Astrocyte of the cerebellum (primary cell): ENCODE data around the gene YES1.
"Not testable (repeated sequence)": the region's sequence is repeated elsewhere in the genome, so short reads cannot be mapped to it uniquely, and the experiment has no call there.

Experiments
- DNase-seq: peaks from one replicate; pipeline ENCODE4 v3.0.0-alpha.2; 2011; ENCODE audit warnings: low read depth
- H3K4me3 ChIP-seq: 2 replicates; pipeline ENCODE4 v1.5.1; 2011; ENCODE audit warnings: mild to moderate bottlenecking, low read depth, low read length, moderate library complexity
- in situ Hi-C: cut with HindIII; loops from 2 replicates; pipeline ENCODE4 v1.10.0; 2017; ENCODE audit warnings: low sequenced_read_pairs
- TF ChIP-seq, protein P1 (sequence below): IDR thresholded peaks from 2 replicates; pipeline ENCODE4 v1.5.1; 2012; ENCODE audit warnings: low read length, low read depth, moderate library complexity, mild to moderate bottlenecking; ENCODE audit errors: missing control alignments

Gene YES1

DNA sequence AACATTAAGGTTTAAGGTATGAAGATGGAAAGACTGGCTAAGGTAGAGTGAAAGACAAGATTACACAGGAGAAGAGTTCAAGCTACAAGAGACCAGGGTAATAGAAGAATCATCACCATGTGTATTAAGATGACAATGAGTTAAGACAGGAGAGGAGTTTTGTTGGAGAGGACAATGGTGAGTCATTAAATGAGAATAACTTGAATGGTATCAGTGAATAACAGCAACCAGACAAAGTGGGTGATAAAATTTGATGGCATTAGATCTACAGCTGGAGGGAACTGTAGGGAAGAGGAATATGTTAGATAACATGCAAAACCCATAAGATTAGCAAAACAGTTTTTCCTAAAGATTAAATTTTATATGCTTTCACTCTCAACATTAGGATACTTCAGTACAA lies 80.9 kb downstream of the YES1 start:
- in situ Hi-C loops, result no loop called here
- H3K4me3 ChIP-seq, result no peak overlapping the region
- TF ChIP-seq, protein P1, sequence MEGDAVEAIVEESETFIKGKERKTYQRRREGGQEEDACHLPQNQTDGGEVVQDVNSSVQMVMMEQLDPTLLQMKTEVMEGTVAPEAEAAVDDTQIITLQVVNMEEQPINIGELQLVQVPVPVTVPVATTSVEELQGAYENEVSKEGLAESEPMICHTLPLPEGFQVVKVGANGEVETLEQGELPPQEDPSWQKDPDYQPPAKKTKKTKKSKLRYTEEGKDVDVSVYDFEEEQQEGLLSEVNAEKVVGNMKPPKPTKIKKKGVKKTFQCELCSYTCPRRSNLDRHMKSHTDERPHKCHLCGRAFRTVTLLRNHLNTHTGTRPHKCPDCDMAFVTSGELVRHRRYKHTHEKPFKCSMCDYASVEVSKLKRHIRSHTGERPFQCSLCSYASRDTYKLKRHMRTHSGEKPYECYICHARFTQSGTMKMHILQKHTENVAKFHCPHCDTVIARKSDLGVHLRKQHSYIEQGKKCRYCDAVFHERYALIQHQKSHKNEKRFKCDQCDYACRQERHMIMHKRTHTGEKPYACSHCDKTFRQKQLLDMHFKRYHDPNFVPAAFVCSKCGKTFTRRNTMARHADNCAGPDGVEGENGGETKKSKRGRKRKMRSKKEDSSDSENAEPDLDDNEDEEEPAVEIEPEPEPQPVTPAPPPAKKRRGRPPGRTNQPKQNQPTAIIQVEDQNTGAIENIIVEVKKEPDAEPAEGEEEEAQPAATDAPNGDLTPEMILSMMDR, result no peak
- DNase-seq, result no peak

DNA sequence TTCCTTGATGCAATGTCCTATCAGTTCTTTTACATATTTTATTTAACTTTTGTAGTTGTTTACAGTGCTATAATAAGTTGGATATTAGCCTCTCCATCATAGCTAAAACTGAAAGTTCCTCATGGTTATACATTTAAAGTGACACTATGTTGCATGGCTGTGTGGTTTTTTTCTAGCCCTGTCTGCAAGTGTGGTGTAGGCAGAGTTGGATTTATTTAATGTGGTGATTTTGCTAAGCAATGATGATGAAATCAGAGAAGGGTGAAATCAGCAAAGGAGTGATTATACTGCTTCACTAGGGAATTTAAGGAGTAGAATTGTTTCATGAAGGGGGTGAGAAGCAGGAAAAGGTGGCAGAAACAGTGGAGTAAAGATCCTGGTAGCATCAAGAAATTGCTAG lies 81.3 kb downstream of the YES1 start:
- TF ChIP-seq, protein P1, result no peak
- in situ Hi-C loops, result no loop called here
- DNase-seq, result no peak
- H3K4me3 ChIP-seq, result no peak overlapping the region

DNA sequence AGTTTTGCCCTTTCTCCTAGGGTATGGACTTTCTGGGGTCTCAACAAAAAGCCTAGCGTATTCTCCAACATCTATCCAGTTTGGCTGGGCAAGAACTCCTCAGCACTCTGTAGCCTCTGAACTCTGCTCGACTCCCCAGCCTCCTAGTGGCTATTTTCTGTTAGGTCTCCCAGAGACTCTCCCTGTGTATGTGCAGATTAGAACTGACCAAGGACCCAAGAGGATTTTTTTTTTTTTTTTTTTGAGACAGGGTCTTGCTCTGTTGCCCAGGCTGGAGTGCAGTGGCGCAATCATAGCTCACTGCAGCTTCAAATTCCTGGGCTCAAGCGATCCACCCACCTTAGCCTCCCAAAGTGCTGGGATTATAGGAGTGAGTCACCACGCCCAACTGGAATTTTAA lies 81.9 kb downstream of the YES1 start:
- in situ Hi-C loops, DNase-seq, H3K4me3 ChIP-seq: not testable (repeated sequence)
- TF ChIP-seq, protein P1, result peak; percentile 40

DNA sequence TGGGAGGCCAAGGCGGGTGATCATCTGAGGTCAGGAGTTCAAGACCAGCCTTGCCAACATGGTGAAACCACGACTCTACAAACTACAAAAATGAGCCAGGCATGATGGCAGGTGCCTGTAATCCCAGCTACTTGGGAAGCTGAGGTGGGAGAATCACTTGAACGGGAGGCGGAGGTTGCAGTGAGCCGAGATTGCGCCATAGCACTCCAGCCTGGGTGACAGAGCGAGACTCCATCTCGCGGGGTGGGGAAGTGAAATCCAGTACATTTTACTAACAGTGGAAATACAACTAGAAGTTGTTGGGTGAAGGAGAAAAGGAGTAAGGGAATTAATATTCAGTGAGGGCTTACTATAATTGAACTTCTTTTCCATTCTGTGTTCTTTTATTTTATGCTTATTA lies 86.4 kb downstream of the YES1 start:
- H3K4me3 ChIP-seq, result no peak overlapping the region
- no peak for DNase-seq
- TF ChIP-seq, protein P1, result no peak
- in situ Hi-C loops, result no loop called here

DNA sequence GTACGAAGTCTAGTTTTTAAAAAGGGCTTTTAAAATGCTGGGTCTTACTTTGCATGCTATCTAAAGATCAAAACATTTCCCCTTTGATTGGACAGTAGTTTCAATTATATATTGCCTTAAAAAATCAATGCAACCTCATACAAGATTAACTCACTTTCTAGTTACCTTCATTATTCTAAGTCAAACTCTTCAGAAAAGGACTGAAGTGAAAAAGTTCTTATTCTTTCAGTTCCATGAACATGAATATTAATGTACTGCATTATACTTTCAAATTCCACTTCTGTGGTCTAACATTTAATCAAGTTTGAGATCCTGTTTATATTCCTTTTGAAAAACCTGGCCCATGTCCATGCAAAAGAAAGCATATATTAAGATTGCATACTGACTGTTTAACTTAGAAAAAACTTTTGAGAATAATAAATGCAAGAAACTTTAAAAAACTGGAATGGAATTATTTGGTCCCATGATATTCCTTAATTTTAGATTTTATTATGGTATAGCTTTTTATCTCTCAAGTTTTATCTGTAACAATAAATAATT lies 88.4 kb downstream of the YES1 start:
- DNase-seq, result peak; percentile 22
- TF ChIP-seq, protein P1, result no peak
- in situ Hi-C loops, result no loop called here
- no peak overlapping the region for H3K4me3 ChIP-seq

DNA sequence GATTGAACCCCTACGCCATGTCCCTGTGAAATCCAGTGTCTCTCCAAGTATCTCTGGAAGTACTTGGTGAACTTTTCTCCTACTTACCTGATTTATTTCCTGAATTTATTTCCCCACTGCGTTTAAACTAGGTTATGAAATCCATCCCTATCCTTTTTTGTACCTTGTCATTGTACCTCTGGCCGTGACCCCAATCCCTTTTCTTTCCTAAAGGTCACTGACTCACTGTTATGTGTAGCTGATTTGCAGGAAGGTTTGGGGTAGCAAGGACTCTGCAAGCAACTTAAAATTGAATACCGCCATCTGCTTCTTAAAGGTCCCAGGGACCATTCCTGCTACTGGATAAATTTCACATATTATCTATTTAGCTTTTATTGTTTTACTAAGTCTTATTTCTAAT lies 95.0 kb downstream of the YES1 start:
- DNase-seq, result no peak
- in situ Hi-C loops, result no loop called here
- TF ChIP-seq, protein P1, result no peak
- H3K4me3 ChIP-seq, result no peak overlapping the region

DNA sequence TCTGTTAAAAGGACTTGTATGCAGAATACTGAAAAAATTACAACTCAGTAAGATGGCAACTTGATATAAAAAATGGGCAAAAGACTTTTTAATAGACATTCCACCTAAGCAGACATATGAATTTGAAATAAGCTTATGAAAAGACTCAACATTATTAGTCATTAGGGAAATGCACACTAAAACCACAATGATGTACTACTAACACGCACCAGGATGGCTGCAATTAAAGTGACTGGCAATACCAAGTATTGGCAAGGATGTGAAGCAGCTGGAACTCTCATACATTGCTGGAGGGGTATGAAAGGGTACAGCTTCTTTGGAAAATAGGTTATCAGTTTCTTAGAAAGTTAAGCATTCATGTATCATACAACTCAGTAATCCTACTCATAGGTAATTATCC lies 96.4 kb downstream of the YES1 start:
- peak; percentile 60 for DNase-seq

More for the DNA sequence above, 96.4 kb downstream of the YES1 start:
- no peak overlapping the region for H3K4me3 ChIP-seq
- TF ChIP-seq, protein P1, result no peak
- in situ Hi-C loops, result no loop called here
